Esophagus (tissue), 2 donors: ENCODE results near the gene KDM8. TPM values are rescaled to one million over a fixed set of nuclear protein-coding genes. Genes with fewer than 3 reads are reported as not detected.
A peak's percentile ranks its signal among the peaks of the same experiment; 100 is the strongest.

Experiments used
- H3K27ac ChIP-seq, 2 donors: one replicate each; pipeline ENCODE4 v1.5.1; 2013; ENCODE audit warnings: low read depth in 2 of 2, mild to moderate bottlenecking in 2 of 2, inconsistent platforms in 1 of 2, low read length in 1 of 2, moderate library complexity in 1 of 2
- H3K27me3 ChIP-seq, 2 donors: one replicate each; pipeline ENCODE4 v1.6.1; 2013; ENCODE audit warnings: low read length in 2 of 2, control low read depth in 1 of 2, mild to moderate bottlenecking in 1 of 2; ENCODE audit not compliant: insufficient read depth in 2 of 2, control insufficient read depth in 1 of 2
- H3K36me3 ChIP-seq, 2 donors: one replicate each; pipeline ENCODE4 v1.6.1; 2013; ENCODE audit warnings: low read length in 1 of 2; ENCODE audit not compliant: control insufficient read depth in 2 of 2, insufficient read depth in 2 of 2
- H3K4me1 ChIP-seq, 2 donors: one replicate each; pipeline ENCODE4 v1.6.1; 2013; ENCODE audit warnings: low read length in 1 of 2; ENCODE audit not compliant: control insufficient read depth in 2 of 2, insufficient read depth in 2 of 2
- H3K4me3 ChIP-seq, 2 donors: one replicate each; pipeline ENCODE4 v1.5.1; 2013; ENCODE audit warnings: low read length in 2 of 2, mild to moderate bottlenecking in 2 of 2, low read depth in 1 of 2, moderate library complexity in 1 of 2
- H3K9me3 ChIP-seq, 2 donors: one replicate each; pipeline ENCODE4 v1.6.1; 2013; ENCODE audit warnings: mild to moderate bottlenecking in 2 of 2, low read depth in 1 of 2, low read length in 1 of 2, moderate library complexity in 1 of 2; ENCODE audit not compliant: control insufficient read depth in 2 of 2, insufficient read depth in 1 of 2
- WGBS, 2 donors: extraction: QIAGEN DNeasy Blood & Tissue Kit; methylation state at CpG; one replicate each; pipeline ENCODE4 v1.1.7; 2013; 5-methylcytosine and 5-hydroxymethylcytosine counted together
- polyA plus RNA-seq, 2 donors: library from polyadenylated mRNA; stranded (reverse); fragments of 200-250 nt; gene quantifications; one replicate each; pipeline ENCODE4 v1.2.3, GENCODE V29; 2013
- donor health status: healthy with polysubstance abuse.
- donor health status: Bipolar disorder and iron deficiency.

The KDM8 gene
- polyA plus RNA-seq = 1 to 10 TPM; 2.6 to 3.7 TPM

- Histone ChIP-seq H3K27me3 (no peaks in the 10 kb centered on the region), H3K36me3 (no peaks in the 10 kb centered on the region), H3K9me3 (no peaks in the 10 kb centered on the region), H3K4me1 (peaks cover 4% of the 10 kb centered on the region in 2 donors), H3K4me3 (peak within 1 kb of the TSS; percentile 69 to 77), H3K27ac (peak within 1 kb of the TSS; percentile 99)
- 0 to 1% methylated on average over 69 to 70 of the region's 70 CpGs for WGBS, 2 donors
Measured at GRCh38 chr16:27203507-27204311, at the start of gene KDM8. KDM8 (plus strand) TSS chr16:27203526; CDS start chr16:27210124, 6,598 bp downstream.

- no peaks in the 10 kb centered on the region for H3K36me3 ChIP-seq
- no peaks in the 10 kb centered on the region for H3K27me3 ChIP-seq
- H3K27ac ChIP-seq = no peak overlapping the region
- WGBS, 2 donors = 16 to 17% methylated on average over 21 to 24 of the region's 24 CpGs
- H3K4me3 ChIP-seq = no peak overlapping the region
- H3K9me3 ChIP-seq = no peaks in the 10 kb centered on the region
- no peaks in the 10 kb centered on the region for H3K4me1 ChIP-seq
Measured at GRCh38 chr16:27154705-27155521, 48.4 kb upstream of the KDM8 start.

GRCh38 chr16:27156579-27156978 lies 46.7 kb upstream of the KDM8 start:
- H3K9me3 ChIP-seq = peaks cover 0 to 2% of the 10 kb centered on the region in 2 donors
- no peaks in the 10 kb centered on the region for H3K4me1 ChIP-seq
- WGBS, 2 donors = 40 to 55% methylated on average over 3 of the region's 3 CpGs
- H3K4me3 ChIP-seq = no peak overlapping the region
- H3K27ac ChIP-seq = no peak overlapping the region
- no peaks in the 10 kb centered on the region for H3K27me3 ChIP-seq
- no peaks in the 10 kb centered on the region for H3K36me3 ChIP-seq

- Histone ChIP-seq H3K4me1 (no peaks in the 10 kb centered on the region), H3K4me3 (no peak overlapping the region), H3K27ac (no peak overlapping the region), H3K36me3 (no peaks in the 10 kb centered on the region), H3K27me3 (no peaks in the 10 kb centered on the region), H3K9me3 (peaks cover 0 to 9% of the 10 kb centered on the region in 2 donors)
- 78 to 96% methylated on average over 3 of the region's 3 CpGs for WGBS, 2 donors
Measured at GRCh38 chr16:27161398-27161797, 41.9 kb upstream of the KDM8 start.

- H3K4me3 ChIP-seq = no peak overlapping the region
- H3K27ac ChIP-seq = no peak overlapping the region
- no peaks in the 10 kb centered on the region for H3K36me3 ChIP-seq
- H3K27me3 ChIP-seq = no peaks in the 10 kb centered on the region
- peaks cover 0 to 9% of the 10 kb centered on the region in 2 donors for H3K9me3 ChIP-seq
- no peaks in the 10 kb centered on the region for H3K4me1 ChIP-seq
Measured at GRCh38 chr16:27164352-27164751, 39.0 kb upstream of the KDM8 start.

GRCh38 chr16:27165576-27165975 lies 37.8 kb upstream of the KDM8 start:
- Histone ChIP-seq H3K27me3 (no peaks in the 10 kb centered on the region), H3K27ac (no peak overlapping the region), H3K4me3 (no peak overlapping the region), H3K4me1 (no peaks in the 10 kb centered on the region), H3K9me3 (peaks cover 0 to 9% of the 10 kb centered on the region in 2 donors), H3K36me3 (no peaks in the 10 kb centered on the region)
- WGBS, 2 donors = 85 to 88% methylated on average over 3 of the region's 3 CpGs

- 82 to 84% methylated on average over 8 of the region's 8 CpGs for WGBS, 2 donors
Measured at GRCh38 chr16:27168790-27169189, 34.5 kb upstream of the KDM8 start.

GRCh38 chr16:27169511-27170071 lies 33.7 kb upstream of the KDM8 start:
- H3K27me3 ChIP-seq = no peaks in the 10 kb centered on the region
- no peaks in the 10 kb centered on the region for H3K4me1 ChIP-seq
- H3K4me3 ChIP-seq = no peak overlapping the region
- no peaks in the 10 kb centered on the region for H3K36me3 ChIP-seq
- no peak overlapping the region for H3K27ac ChIP-seq
- WGBS, 2 donors = 41 to 45% methylated on average over 6 of the region's 6 CpGs
- peaks cover 0 to 2% of the 10 kb centered on the region in 2 donors for H3K9me3 ChIP-seq

More at GRCh38 chr16:27168790-27169189, 34.5 kb upstream of the KDM8 start:
- H3K4me3 ChIP-seq = no peak overlapping the region
- H3K9me3 ChIP-seq = peaks cover 0 to 2% of the 10 kb centered on the region in 2 donors
- no peak overlapping the region for H3K27ac ChIP-seq
- H3K36me3 ChIP-seq = no peaks in the 10 kb centered on the region
- H3K27me3 ChIP-seq = no peaks in the 10 kb centered on the region
- H3K4me1 ChIP-seq = no peaks in the 10 kb centered on the region

- no peaks in the 10 kb centered on the region for H3K27me3 ChIP-seq
- no peak overlapping the region for H3K4me3 ChIP-seq
- WGBS, 2 donors = 60 to 94% methylated on average over 4 of the region's 4 CpGs
- no peaks in the 10 kb centered on the region for H3K9me3 ChIP-seq
- H3K4me1 ChIP-seq = no peaks in the 10 kb centered on the region
- H3K36me3 ChIP-seq = no peaks in the 10 kb centered on the region
- no peak overlapping the region for H3K27ac ChIP-seq
Measured at GRCh38 chr16:27171584-27171983, 31.7 kb upstream of the KDM8 start.
